Activated CD4-positive, CD25-positive, alpha-beta regulatory T cell treated with anti-CD3 and anti-CD28 coated beads, Interleukin-2, amount 50 U/mL, for 16 hours (primary cell): Measurements from ENCODE around the gene P2RX3.

Experiments
- DNase-seq: peaks from one replicate; pipeline ENCODE4 v3.0.0-alpha.2; 2020; ENCODE audit warnings: low read depth, low spot score

P2RX3 gene

GRCh38 chr11:57370251-57370650 lies 32.1 kb downstream of the P2RX3 start:
- no peak for DNase-seq

GRCh38 chr11:57370941-57371340 lies 32.8 kb downstream of the P2RX3 start:
- no peak for DNase-seq

GRCh38 chr11:57373146-57373545 lies 35.0 kb downstream of the P2RX3 start:
- DNase-seq, result no peak

- DNase-seq, result no peak
Measured at GRCh38 chr11:57374966-57375365, 36.8 kb downstream of the P2RX3 start.

GRCh38 chr11:57375490-57375889 lies 37.3 kb downstream of the P2RX3 start:
- no peak for DNase-seq

- no peak for DNase-seq
Measured at GRCh38 chr11:57376095-57377090, 38.2 kb downstream of the P2RX3 start.

- no peak for DNase-seq
Measured at GRCh38 chr11:57377107-57377506, 39.0 kb downstream of the P2RX3 start.

GRCh38 chr11:57378186-57378585 lies 40.0 kb downstream of the P2RX3 start:
- DNase-seq, result no peak

- no peak for DNase-seq
Measured at GRCh38 chr11:57379732-57380131, 41.6 kb downstream of the P2RX3 start.

GRCh38 chr11:57380975-57381374 lies 42.8 kb downstream of the P2RX3 start, which contains the start of gene PRG3:
PRG3 (minus strand) TSS chr11:57381150; CDS start chr11:57380708, 442 bp downstream.
- no peak for DNase-seq

GRCh38 chr11:57386178-57386940 lies 48.2 kb downstream of the P2RX3 start:
- DNase-seq, result no peak

GRCh38 chr11:57387289-57388030 lies 49.3 kb downstream of the P2RX3 start:
- no peak for DNase-seq

GRCh38 chr11:57390535-57390934 lies 52.4 kb downstream of the P2RX3 start, which contains the start of gene PRG2:
PRG2 (minus strand) TSS chr11:57390650; CDS start chr11:57389944, 706 bp downstream.
- no peak for DNase-seq

- DNase-seq, result no peak
Measured at GRCh38 chr11:57391111-57391510, 53.0 kb downstream of the P2RX3 start.

GRCh38 chr11:57391539-57391938 lies 53.4 kb downstream of the P2RX3 start:
- no peak for DNase-seq

- DNase-seq, result no peak
Measured at GRCh38 chr11:57392066-57392762, 54.1 kb downstream of the P2RX3 start.

GRCh38 chr11:57392763-57393105 lies 54.6 kb downstream of the P2RX3 start:
- DNase-seq, result no peak

- DNase-seq, result no peak
Measured at GRCh38 chr11:57394203-57394965, 56.2 kb downstream of the P2RX3 start.

GRCh38 chr11:57395905-57396623 lies 57.9 kb downstream of the P2RX3 start:
- no peak for DNase-seq

- no peak for DNase-seq
Measured at GRCh38 chr11:57396744-57397143, 58.6 kb downstream of the P2RX3 start.
